ENCODE results near the gene LTBP1.

- TF ChIP-seq CTCF (IDR thresholded peaks at IDR 0.05; ENCODE audit: poor library complexity) = no peak
- TF ChIP-seq EZH2phosphoT487 (IDR thresholded peaks at IDR 0.05; ENCODE audit: low read depth, severe bottlenecking, unreplicated experiment) = no peak
- no peak for TF ChIP-seq EZH2 (IDR thresholded peaks at IDR 0.05; ENCODE audit: borderline replicate concordance)
These were observed 158.0 kb downstream of the LTBP1 start for GRCh38 chr2:33104726-33105125.

All from hepatocyte (in vitro differentiated cells).